ENCODE results near the gene IL12A.

The IL12A gene
- total RNA-seq: 0.11 to 1.7 (median 0.14) reads per million in 3 experiments

DNA sequence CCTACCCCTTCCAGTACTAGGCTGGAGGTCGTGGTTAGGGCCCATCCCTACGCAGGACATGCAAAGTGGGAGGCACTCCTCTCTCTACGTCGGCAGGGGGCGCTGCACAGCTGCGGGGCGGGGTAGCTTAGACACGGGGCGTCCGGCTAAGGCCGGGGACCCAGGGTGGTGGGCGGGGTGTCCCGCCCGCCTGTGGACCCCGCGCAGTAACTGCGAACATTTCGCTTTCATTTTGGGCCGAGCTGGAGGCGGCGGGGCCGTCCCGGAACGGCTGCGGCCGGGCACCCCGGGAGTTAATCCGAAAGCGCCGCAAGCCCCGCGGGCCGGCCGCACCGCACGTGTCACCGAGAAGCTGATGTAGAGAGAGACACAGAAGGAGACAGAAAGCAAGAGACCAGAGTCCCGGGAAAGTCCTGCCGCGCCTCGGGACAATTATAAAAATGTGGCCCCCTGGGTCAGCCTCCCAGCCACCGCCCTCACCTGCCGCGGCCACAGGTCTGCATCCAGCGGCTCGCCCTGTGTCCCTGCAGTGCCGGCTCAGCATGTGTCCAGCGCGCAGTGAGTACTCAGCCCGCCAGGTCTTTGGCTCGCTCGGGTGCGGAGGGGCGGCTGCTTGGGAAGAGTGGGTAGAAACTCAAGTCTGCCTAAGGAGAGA, at the start of gene IL12A:
TSS of gene IL12A (plus strand) at position 219 of the 655 bp plus-strand sequence.
- peak; percentile 69 for DNase-seq

DNA sequence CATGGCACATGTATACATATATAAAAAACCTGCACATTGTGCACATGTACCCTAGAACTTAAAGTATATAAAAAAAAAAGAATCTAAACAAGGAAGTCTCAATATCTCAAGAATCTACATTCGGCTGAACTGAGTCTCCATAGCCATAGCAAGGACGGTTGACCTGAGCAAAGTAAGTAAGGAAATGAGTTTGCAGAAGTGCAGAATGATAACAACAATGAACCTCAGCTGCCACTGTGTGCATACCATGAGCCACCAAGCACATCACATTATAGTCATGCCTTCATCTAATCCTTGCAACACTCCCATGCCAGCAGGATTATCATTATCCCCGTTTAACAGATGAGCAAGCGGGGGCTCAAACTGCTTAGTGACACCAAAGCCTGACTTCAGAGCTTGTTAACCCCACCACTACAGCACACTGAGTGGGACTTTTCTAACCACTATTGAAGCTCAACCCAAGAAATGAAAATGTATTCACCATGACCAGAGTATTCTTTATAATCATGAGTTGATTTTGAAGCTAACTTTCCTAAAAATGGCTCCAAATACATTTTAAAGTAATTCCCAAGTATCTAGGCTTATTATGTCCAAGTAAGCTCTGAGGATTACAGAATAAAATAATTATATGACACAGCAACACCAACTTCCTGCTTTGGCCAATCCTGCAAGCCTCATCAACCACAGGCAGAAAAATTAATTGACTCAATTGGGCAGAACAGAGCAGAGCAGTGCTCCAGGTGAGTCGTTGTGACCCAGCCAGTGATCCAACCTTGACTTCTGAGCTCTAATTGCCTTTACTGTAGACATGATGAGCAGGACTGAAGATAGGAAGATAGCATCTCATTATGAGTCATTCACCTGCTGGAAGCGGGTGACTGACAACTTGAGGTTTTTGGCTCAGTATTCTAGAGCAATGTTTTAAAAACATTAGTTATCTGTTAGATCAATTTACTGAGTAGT, 47.3 kb upstream of the IL12A start:
- DNase-seq: no peak

DNA sequence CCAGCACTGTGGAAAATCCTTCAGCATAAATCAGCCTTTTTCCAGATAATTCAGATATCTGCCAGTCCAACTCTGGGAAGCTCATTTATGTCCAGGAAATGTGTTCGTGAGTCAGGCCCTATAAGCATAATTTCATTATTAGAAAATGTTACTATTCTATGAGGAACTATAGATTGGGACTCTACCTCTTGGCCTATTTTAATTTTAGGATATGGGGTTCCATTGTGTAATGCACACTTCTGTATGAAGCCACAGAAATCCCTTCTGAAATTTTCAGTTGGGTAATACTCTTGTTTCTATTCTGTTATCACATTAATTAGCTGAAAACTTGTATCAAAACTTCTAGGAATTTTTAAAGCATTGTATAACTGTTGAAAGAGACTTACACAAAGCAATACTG, 43.9 kb upstream of the IL12A start:
- DNase-seq: no peak

DNA sequence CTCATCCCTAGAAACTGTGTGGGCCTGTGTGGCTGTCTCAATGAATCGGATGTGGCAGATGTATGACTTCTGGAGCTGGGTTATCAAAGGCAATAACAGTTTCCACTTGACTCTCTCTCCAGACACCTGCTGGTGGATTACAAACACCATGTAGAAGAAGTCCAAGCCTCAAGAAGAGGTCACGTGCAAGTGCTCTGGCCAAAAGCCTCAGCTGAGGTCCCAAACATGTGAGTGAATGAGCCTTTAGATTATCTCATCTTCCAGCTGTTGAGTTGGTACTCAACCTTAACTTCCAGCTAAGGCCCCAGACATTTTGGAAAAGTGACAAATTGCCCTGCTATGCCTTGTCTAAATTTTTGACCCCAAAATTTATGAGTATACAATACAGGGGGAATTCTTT, 42.7 kb upstream of the IL12A start:
- DNase-seq: no peak

DNA sequence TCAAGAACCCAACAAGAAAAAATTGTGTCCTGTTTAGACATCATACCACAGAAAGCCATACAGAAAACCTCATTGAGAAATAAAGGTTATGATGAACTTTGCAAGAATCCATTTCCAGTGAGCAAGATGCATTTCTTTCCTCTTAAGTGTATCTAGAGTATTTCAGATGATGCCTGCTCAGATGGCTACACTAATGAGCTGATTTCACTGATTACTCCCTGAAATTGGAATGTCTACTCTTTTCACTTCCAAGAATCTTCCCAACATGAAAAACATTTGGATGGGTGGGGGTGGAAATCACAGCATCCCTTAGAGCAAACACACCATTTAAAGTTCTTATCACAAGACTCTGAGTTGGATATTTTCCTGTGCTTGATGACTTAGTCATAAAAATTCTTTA, 41.4 kb upstream of the IL12A start:
- no peak for DNase-seq

DNA sequence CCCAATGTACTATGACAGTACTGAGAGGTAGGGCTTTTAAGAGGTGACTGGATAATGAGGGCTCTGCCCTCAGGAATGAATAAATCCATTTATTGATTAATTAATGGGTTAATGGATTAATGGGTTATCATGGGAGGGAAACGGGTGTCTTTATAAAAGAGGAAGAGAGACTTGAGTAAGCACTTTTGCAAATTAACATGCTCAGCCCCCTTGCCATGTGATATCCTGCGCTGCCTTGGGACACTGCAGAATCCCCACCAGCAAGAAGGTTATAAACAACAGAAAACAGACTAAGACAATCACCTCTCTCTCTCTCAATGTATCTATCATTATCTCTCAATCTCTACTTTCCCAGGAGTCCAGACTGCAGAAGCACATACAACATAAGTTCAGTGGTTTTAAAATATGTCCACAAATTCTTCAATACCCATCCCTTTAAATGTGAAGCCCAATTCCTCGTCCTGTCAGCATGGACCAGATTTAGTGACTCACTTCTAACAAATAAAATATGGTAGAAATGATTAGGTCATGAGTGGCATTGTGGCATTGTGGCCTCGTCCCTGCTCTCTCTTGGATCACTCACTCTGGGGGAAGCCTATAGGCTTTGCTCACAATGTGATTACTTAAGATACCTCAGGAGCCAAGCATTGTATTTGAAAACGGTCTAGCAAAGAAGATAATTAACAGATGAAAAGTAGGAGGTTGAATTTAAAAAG, 40.0 kb upstream of the IL12A start:
- no peak for DNase-seq

DNA sequence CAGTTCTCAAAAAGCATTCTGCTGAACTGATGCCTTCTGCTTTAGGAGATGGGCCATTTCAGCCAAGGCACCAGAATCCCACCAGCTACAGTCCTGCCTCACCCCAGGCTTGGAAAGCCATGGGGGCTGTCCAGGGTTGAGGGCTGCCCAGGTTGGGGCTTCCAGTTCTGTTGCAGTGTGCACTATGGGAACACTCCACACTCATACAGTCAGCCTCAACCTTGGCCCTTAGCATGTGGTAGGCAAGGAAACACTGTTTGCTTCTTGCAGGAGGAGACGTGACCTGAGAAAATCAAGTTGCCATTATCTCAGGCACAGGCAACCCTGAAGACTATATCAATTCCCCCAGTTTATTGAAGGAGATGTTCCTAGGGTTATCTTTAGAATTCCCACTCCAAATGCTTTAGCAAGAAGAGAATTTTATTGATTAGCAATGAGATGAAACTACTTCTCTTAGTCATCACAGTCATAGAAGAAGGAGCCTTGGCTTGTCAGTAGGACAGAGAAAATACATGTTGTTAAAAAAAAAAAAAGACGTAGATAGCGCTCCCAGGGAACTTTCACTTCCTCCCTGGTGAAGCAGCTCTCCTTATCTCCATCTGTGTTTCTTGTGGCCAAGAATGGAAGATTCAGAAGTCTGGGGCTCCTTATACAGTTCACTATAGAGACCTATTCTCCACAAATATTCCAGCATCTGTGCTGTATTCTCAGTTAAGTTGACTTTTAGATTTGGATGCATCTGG, 38.3 kb upstream of the IL12A start:
- no peak for DNase-seq

DNA sequence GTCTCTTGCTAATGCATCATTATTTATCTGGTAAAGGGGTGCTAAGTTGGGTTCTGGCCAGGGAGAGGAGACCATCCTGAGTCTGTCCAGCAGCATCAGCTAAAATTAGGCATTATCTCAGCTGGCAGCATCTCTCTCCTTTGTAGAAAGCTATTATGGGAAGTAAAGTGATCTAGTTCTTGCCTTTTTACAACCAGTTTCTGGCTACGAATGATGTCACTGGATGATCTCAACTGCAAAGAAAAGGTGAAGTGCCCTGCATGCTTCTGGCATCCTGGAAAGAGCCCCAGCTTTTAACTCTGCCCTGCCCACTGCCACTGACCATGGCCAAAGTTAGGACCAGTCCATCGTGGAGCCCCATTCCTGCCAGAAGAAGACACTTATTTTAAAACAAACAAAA, 37.1 kb upstream of the IL12A start:
- DNase-seq: no peak

DNA sequence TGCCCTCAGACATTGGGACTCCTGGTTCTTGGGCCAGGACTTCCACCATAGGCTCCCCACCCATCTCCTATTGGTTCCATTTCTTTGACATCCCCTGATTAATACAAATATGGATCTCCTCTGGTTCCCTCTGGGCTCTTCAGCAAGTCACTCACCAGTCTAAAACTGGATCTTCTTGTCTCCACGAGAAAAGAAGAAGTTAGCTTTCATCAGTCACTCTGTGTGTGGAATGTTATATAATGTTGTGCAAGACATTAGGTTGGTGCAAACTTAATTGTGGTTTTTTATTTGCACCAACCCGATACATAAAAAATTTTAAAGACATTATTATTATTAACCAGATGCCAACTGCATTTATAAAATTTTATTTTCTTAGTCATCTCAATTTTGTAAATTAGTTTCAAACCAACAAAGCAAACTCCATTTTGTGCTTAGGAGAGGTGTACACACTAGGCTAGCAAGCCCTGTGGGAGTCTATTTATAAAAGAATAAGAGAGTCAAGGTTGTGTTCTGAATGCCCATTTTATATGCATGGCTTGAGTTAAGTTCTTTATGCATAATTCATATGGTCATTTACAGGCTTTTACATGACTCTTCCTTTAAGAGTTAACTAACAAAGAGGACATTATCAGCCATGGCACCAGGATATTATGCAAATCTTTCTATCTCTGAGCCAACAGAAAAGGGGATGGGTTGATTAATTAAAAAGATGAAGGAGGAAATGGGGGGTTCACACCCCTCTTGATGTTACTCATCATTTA, 35.1 kb upstream of the IL12A start:
- no peak for DNase-seq

DNA sequence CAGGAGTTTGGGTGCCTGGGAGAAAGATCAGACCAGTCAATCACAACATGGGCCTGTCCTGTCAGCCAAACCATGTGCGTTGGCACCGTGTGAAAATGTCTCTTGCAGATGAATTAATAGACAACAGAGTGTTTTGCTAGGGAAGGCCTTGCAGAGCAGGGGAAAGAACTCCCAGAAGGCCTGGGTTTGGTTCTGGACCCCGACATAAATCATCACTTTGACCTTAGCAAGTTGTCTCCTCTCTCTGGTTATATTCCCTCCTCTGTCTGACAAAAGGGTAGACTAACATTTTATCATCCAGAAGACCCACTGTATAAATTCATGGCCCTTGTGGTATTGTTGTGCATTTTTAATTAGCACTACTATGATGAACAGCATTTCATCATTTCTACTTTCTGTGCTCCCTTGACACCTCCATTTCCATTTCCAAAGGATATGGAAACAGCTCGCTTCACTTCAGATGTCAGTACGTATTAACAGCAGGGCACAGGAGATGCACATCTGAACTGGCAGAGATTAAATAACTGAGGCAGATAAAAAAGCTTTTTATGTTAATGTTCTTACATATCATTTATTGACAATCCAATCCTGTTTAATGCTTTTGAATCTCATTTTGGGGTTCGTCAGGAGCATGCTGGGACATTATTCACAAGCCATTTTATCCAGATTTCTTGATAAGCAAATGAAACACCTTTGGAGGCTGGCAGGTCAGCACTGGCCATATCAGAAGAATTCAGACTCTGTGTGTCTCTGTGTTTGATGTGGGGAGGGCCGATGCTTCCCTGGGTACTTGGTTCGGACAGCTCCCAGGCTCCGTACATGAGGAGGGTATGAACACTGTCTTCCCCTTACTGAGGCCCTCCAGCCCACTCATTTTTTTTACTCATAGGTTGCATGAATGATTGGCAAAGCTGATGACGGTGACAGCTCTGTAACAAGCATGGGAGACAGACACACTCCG, 28.2 kb upstream of the IL12A start:
- no peak for DNase-seq

DNA sequence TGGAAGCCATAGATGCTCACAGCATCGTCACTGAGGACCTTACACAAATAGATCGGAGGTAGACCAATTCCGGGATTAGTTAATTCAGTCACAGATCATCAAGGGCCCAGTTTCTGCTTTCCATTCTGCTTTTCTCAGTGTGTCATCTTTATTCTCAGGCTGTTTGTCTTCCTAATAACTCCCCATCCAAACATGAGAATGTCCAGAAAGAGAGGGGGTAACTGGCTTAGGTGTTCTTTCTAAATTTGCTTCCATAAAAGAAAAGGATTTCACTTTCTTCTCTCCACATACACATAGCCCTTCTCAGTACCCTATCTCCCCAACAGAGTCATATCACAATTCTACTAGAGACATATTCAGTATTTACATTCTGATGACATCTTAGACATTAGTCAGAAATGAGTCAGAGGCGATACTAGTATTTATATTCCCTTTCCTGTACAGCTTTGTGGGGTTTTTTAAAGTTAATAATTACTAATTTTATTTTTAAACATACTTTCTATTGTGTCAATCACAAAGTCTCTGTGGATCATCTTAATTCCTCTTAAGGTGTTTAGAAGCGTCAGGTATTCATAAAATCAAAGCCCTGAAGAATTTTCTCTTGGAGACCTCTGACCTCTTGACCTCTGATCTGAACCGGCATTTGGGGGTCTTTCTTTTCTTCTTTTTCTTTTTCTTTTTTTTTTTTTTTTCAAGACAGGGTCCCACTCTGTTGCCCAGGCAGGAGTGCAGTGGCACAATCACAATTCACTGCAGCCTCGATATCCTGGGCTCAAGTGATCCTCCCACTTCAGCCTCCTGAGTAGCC, 24.3 kb upstream of the IL12A start:
- no peak for DNase-seq

DNA sequence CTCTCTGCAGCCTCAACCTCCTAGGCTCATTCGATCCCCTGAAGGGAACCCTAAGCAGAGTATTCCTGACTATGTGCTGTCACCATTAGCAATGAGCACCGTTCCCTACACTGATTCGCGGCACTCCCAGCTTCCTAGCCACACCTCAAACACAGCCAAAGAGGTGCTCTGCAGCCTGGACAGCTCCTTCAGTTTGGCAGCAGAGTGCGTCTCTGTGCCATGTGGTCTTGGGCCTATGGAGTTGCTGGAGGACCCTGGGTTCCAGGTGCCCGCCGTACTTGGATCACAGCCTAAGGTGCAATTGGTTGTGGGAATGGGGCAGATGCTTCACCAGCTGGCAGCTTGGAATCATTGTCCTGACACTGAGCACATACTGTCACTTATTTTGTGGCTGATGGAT, 17.3 kb upstream of the IL12A start:
- DNase-seq: no peak

DNA sequence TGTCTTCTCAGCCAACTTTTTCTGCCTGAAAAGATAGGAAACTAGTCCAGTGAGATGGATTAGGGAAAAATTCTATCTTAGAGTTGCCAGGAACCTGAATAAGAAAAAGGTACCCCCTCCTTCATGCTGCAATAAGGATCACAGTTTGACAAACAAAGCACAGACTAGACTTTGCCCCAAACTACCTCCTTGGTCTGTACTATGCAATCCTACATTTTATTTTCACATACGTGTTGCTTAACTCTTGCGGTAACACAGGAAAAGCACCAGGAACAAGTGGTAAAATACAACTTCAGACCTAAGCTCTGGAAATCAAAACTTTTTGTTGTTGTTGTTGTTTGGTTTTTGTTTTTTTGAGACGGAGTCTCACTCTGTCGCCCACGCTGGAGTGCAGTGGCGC, 11.3 kb upstream of the IL12A start:
- no peak for DNase-seq

DNA sequence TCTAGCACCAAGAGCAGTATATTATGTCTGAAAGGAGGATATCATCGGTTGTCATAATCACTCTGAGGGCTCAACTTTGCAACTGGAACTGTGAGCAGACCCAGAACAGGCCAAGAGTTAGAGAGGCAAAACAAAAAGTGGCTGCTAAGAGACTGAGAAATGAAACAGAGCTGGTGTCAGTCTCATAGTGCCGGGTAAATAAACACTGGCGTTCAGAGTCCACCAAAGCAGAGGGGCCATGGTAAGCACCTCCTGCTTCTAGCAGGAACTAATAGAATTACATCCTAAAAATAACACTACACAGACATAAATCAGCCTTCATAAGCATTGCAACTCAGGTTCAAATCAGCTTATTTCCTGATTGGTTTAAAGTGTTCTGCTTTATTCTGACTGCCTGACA, 10.3 kb upstream of the IL12A start:
- no peak for DNase-seq

DNA sequence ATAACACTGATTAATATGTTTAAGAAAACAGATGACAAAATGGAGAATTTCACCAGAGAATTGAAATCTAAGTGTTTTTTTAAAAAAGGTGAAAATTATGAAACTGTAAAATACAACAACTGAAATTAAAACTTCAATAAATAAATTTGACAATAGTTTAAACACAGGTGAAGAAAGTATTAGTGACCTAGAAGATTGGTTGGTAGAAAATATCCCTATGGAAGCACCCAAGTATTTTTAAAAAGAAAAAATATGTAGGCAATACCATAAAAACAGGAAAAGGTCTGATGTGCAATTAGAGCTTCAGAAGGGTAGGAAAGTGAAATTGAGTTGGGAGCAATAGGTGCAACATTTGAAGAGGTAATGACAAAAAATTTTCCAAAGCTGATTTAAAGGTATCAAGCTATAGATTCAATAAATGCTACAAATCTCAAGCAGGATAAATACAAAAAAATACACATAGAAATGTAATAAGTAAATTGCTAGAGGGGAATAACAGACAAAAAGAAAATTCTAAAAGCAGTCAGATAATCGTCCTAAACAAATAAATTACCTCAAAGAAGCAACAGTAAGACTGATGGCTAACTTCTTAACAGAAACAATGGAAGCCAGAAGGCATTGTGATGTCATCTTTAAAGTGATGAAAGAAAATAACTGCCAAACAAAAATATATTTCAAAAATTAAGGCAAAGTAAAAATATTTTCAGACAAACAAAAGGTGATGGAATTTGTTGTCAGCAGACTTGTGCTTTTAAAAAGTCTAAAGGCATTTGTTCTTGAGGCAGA, 9.5 kb upstream of the IL12A start:
- DNase-seq: no peak

DNA sequence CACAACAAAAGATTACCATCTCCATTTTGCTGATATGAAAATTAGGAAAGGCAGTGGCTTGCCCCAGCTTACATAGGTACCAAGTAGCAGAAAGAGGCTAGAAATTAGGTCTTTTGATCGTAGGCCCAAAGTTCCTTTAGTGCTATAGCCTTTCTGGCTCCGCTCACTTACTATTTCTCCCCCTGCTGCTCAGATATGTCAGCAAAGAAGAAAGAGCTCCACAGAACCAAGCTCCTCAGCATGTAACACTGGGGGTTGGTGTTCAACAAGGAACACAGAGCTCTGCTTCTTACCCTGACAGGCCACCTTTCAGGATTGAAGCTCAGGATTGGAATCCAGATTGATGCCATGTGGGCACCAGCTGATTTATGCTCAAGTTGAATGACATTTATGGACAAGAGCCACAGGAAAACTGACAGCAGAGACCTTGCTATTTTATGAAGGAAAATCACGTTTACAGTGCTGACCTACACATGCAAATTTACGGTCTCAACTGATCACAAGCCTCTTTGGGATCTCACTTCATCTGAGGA, 6.1 kb upstream of the IL12A start:
- no peak for DNase-seq

DNA sequence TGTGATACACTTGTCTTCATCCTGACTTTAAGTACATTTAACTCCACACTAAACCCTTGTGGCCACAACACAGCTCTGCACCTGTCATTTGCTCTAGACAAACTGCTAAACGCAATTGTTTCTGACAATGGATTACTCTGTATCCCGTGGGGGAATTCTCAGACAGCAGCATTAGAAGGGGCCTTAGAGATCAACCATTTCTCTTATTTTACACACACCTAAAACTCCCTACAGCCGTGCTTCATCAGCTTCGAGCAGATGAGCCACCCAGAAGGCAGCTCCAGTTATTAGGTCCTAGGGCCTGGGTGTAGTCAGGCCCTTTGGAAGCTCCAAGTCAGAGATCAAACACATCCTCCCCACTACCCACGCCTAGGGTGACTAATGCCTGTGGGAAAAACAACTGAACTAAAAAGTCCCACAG, 1.3 kb upstream of the IL12A start:
- DNase-seq: no peak

DNA sequence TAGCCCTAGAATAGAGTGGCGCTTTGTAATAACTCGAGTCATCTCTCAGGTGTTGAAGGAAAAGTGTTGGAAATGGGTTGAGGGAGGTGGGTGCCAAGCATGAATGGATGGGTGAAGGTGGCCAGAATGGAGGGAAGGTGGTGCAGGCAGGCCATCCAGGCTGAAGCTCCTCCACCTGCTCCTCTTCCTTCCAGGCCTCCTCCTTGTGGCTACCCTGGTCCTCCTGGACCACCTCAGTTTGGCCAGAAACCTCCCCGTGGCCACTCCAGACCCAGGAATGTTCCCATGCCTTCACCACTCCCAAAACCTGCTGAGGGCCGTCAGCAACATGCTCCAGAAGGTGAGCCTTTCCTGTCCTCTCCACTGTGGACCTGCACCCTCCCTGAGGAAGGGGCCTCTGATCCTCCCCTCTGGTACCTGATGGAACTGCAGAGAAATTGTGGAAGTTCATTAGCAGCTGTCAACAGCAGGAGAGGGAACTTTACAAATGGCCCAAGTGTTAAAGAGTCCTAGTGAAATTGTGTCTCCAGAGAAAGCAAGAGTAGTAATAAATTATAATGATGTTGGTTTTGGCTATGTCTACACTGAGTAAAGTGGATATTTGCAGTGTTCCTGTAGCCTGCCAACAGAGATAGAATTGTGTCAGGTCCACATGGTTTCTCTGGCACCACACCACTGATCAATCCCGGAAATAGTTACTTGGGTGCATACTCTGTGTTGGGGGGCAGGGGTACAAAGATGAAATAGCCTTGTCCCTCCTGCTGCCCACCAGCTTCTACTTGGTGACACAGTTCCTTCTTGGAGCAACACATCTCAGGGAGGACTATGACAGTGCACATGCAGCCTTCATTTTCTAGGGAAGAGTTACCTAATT, 1.6 kb downstream of the IL12A start:
- no peak for DNase-seq
